Stimulated activated CD4-positive, alpha-beta T cell treated with anti-CD3 and anti-CD28 coated beads, Interleukin-12 subunit alpha, Interleukin-12 subunit beta, amount 100 ng/mL, for 4 hours (primary cell): ENCODE results near the gene PIK3R1.
"Not testable (repeated sequence)": the region's sequence is repeated elsewhere in the genome, so short reads cannot be mapped to it uniquely, and the experiment has no call there.

Source experiments
- DNase-seq: peaks from one replicate; pipeline ENCODE4 v3.0.0-alpha.2; 2020

PIK3R1 gene

GRCh38 chr5:68227532-68228160 lies 12.1 kb downstream of the PIK3R1 start:
- no peak for DNase-seq

- no peak for DNase-seq
Measured at GRCh38 chr5:68229416-68229815, 13.9 kb downstream of the PIK3R1 start.

GRCh38 chr5:68230285-68230684 lies 14.7 kb downstream of the PIK3R1 start:
- DNase-seq: no peak

GRCh38 chr5:68231414-68232076 lies 16.0 kb downstream of the PIK3R1 start:
- DNase-seq: no peak

GRCh38 chr5:68232277-68232676 lies 16.7 kb downstream of the PIK3R1 start:
- DNase-seq: no peak

- no peak for DNase-seq
Measured at GRCh38 chr5:68233075-68233474, 17.5 kb downstream of the PIK3R1 start.

- DNase-seq: not testable (repeated sequence)
Measured at GRCh38 chr5:68235229-68235628, 19.7 kb downstream of the PIK3R1 start.

- DNase-seq: no peak
Measured at GRCh38 chr5:68237715-68238114, 22.2 kb downstream of the PIK3R1 start.

- DNase-seq: peak; percentile 66
Measured at GRCh38 chr5:68239487-68239886, 23.9 kb downstream of the PIK3R1 start.

- DNase-seq: no peak
Measured at GRCh38 chr5:68240202-68240601, 24.6 kb downstream of the PIK3R1 start.

GRCh38 chr5:68240771-68241170 lies 25.2 kb downstream of the PIK3R1 start:
- DNase-seq: no peak

- DNase-seq: no peak
Measured at GRCh38 chr5:68242743-68243142, 27.2 kb downstream of the PIK3R1 start.

GRCh38 chr5:68243251-68243650 lies 27.7 kb downstream of the PIK3R1 start:
- DNase-seq: no peak

- no peak for DNase-seq
Measured at GRCh38 chr5:68243681-68244080, 28.1 kb downstream of the PIK3R1 start.

GRCh38 chr5:68245319-68245718 lies 29.8 kb downstream of the PIK3R1 start:
- DNase-seq: no peak

- no peak for DNase-seq
Measured at GRCh38 chr5:68246802-68247201, 31.2 kb downstream of the PIK3R1 start.

GRCh38 chr5:68247627-68248026 lies 32.1 kb downstream of the PIK3R1 start:
- DNase-seq: no peak

GRCh38 chr5:68248896-68249295 lies 33.3 kb downstream of the PIK3R1 start:
- no peak for DNase-seq

GRCh38 chr5:68249520-68249919 lies 34.0 kb downstream of the PIK3R1 start:
- DNase-seq: no peak

GRCh38 chr5:68250661-68251298 lies 35.2 kb downstream of the PIK3R1 start:
- no peak for DNase-seq

GRCh38 chr5:68251386-68251785 lies 35.8 kb downstream of the PIK3R1 start:
- peak; percentile 65 for DNase-seq

GRCh38 chr5:68251804-68252522 lies 36.4 kb downstream of the PIK3R1 start:
- DNase-seq: no peak
